HG03575 (cell line): ENCODE measurements around the gene DNMT1.

Source experiments
- ATAC-seq: cut with Tn5 transposase; IDR thresholded peaks from one replicate; pipeline ENCODE4 v1.9.1; 2021; ENCODE audit not compliant: unreplicated experiment, insufficient number of reproducible peaks, low FRiP score; ENCODE audit errors: extremely low read depth

The DNMT1 gene

DNA sequence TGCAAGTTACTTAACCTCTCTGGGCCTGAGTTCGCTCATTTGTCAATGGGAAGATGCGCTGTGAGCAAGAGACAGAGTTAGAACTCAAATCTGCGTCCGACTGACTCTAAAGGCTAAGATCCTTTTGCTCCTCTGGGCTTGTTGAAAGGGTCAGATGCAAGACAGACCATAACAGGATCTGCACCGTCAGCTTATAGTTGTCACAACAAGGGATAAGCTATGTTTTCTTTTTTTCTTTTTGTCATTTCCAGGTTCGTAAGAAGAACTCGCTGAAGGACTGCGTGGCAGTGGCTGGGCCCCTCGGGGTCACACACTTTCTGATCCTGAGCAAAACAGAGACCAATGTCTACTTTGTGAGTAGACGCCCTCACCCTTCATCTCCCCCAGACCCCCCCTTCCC is 87.5 kb downstream of the DNMT1 start:
- no peak for ATAC-seq

- ATAC-seq = peak; percentile 21
Measured at GRCh38 chr19:10106100-10106936, 88.4 kb downstream of the DNMT1 start, which contains the start of gene PPAN. Gene PPAN (plus strand): TSS chr19:10106362. CDS start chr19:10106395, 33 bp downstream.

DNA sequence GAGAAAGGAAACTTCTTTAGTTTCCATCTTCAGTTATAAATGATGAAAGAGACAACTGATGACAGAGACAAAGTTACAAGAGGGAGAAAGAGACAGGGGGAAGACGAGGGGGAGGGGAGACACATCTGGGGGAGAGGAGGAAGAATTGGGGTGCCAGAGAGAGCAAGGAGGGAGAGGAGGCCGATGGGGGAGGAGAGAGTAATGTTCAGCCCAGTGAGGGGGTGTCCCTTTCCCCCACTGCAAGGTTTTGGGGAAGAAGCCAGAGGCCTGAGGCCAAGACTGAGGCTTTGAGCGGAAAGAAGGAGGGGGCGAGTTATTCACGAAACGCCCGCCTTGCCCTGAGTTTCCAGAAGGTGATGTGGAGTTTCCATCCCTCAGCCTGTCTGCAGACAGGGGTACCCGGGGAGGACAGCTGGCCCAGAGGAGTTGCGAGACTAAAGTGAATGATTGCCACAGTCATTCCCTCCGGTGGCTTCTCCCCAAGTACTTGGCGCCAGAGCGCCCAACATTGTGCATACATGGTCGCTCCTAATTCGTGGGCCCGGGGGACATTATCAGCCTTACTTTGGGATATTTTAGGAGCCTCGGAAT is 89.1 kb downstream of the DNMT1 start:
- ATAC-seq = peak; percentile 15

DNA sequence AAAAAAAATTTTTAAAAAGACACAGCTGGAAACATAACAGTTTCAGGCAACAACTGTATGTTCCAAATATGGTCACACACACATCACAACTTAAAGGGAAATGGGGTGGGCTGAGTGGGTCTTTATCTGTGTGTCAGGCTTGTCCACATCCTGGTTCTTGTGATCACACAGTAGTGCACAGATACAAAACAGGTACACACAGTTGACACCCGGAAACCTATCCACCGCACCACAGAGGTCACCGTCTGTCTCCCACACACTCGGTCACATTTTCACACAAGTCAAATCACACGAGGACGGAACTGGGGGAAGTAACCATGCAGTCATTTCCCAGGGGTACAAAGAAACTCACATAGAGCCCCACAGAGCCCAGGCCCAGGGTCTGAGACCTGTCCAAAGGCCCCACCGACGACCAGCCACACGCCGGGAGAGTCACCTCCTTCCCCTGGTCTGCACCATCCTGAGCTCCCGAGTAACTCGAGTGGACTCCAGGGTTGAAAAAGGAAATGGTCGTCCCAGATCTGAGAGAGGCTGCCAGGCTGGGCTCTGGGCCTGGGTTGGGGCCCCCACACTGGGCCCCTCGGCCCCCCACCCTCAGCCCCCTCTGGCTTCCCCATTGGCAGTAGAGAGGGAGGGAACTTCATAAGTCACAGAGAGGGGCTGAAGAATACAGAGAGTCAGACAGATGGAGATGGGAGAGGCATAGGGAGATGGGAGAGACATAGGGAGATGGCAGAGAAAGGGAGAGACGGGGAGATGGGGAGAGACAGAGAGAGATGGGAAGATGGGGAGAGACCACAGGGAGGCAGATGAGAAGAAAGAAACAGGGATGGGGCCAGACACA is 89.9 kb downstream of the DNMT1 start:
- peak; percentile 29 for ATAC-seq

GRCh38 chr19:10104130-10104513 is 90.6 kb downstream of the DNMT1 start:
- no peak for ATAC-seq

DNA sequence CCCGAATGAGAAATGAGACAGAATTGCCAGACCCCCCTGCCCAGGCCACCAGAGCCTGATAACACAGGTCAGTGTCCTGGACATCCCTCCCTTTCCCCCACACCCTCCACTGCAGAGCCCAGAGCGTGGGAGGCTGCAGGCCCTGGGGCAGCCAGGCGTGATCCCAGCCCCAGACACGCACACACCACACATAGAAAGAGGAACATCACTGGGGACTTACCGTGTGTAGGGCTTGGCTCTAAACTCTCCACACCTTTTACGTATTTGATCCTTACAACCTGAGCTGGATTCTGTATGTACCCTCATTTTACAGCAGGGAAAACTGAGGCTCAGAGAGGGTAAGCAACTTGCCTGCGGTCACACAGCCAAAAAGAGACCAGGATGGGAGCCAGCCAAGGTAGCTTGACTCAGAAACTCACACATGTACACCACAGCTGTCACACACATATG is 91.9 kb downstream of the DNMT1 start:
- no peak for ATAC-seq

GRCh38 chr19:10100163-10100785 is 94.5 kb downstream of the DNMT1 start:
- no peak for ATAC-seq

DNA sequence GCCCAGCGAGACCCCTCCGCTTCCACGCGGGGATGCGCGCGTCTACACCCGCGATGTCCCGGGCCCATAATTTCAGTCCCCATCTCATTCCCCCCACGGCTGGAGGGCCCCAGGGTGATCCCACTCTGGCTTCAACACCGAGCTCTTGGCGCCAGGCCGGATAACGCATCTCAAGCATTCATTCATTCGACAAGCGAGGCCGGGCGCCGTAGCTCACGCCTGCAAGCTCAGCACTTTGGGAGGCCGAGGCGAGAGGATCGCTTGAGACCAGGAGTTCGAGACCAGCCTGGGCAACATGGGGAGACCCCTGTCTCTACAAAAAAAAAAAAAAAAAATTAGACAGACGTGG is 98.2 kb downstream of the DNMT1 start:
- no peak for ATAC-seq

- ATAC-seq = no peak
Measured at GRCh38 chr19:10095948-10096614, 98.7 kb downstream of the DNMT1 start.

DNA sequence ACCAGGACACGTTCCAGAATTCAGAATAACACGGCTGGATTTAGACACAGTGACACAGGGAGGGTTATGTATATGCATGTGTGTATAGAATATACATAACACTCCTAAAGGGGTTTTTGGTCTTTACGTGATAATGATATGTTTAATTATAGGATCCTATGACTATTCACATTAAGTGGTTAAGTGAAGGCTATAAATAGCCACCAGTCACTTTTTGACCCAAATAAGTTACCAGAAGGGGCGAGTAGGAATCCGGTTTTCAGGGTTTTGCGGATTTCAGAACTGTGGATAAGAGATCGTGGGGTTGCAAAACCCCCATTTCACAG is 99.2 kb downstream of the DNMT1 start:
- no peak for ATAC-seq

DNA sequence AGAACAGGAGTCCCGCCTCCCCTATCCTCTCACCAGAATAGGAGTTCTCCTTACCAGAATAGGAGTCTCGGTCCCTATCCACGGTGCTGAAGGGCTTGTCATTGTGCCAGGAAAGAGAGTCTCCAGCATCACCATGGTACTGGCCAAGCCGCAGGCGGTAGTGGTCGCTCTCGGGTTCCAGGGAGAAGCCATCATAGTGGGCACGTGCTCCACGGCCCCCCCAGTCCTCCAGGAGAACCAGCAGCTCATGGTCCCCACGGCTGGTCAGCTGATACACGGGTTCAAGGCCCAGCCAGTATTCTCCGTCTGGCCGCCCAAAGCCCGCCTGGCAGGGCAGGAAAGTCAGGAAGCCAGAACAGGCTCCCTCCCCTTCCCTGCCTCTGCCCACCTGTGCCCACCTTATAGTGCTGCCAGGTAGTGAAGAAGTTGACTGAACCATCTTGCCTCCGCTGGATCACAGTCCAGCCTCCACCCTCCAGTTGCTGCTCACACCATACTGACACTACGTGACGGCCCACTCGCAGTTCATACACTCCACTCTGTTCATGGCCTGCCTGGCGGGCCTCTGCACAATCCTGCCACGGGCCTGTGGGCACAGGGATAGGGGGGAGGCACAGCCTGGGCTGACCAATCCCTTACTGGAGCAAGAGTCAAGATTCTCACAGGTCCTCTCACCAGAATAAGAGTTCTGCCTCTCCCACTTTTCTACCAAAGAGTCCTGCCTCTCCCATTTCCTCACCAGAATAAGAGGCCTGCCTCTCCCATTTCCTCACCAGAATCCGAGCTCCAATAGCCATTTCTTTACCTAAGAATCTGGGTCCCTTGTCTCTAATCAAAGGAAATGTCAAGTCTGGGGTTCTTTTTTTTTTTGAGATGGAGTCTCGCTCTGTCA is 101.2 kb downstream of the DNMT1 start:
- ATAC-seq = no peak

DNA sequence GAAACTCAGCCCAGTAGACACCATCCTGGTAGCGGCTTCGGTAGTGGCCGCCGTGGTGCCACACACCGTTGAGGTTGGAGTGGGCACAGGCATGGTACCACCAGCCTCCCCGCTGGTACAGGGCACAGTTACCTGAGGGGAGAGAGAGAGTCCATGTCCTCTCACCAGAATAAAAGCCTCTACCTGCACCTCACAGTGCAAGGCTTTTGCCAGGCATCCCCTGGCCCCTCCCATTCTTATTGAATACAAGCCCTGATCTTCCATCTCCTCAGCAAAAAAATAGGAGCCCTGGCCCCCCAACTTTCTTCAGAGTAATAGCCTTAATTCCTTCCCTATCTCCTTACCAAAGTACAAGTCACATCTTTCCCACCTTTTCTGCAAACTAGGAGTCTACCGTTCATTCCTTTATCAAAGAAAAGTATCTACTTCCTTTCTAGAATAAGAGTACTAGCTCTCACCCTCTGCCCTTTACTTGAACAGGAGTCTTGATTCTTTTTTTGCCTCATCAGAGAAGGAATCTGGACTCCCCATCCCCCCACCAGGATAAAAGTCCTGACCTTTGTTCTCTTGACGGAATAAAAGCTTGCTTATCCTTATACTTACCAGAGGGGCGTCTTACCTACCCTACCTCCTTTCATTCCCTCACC is 102.0 kb downstream of the DNMT1 start:
- no peak for ATAC-seq

DNA sequence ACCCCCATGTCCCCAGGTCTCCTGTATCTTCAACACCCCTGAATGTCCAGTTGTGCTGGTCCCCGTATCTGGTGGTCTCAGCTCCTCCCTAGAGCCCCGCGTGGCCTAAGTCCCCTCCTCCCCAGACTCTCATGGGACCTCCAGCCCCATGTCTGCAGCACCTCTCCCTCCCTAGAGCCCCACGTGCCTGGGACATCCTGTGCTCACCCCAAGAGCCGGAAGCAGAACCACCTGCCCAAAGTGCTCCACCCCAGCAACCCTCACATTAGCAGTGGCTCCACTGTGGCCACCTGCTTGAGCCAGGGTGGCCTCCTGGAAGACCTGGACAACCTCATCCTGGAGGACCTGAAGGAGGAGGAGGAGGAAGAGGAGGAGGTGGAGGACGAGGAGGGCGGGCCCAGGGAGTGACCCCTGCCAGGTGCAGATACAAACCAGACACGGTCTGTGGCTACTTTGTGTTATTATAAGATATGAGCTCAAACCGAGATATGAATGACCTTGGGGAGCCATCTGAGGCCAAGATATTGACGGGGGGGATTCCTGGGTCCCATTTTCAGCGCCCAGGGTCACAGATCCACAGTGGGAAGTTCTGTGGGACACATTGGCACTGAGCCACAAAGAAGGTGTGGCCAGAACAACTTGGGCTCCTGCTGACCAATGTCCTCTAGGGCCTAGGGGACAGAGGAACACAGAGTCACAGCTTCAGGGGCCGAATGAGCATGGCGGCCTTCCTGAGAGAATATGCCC is 102.7 kb downstream of the DNMT1 start:
- no peak for ATAC-seq

GRCh38 chr19:10091370-10091687 is 103.4 kb downstream of the DNMT1 start:
- no peak for ATAC-seq

- ATAC-seq = no peak
Measured at GRCh38 chr19:10089801-10090375, 104.9 kb downstream of the DNMT1 start.

DNA sequence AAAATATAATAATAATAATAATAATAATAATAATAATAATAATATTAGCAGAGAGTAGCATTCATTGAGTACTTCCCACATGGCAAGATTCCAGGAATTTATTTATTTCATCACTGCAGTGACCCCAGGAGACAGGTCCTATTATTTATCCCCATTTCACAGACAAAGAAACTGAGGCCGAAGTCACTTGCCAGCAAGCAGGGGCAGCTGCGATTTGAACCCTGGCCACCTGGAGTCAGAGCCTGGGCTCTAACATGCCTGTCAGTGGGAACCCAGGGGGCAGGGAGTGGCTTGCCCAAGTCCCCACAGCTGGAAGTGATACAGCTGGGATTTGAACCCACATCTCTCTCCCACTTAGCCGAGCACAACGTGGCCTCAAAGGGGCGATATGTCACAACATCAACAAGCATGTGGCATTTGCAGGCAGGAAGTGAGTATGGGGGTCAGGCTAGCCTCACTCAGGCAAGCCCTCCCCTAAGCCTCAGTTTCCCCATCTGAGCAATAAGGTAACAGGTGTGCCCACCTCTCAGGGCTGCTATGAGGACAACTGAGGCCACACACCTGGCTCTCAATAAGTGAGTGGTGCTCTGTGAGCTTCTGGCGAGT is 105.7 kb downstream of the DNMT1 start:
- ATAC-seq = no peak
